ENCODE measurements around the gene NPTN.
"Not testable (repeated sequence)": the region's sequence is repeated elsewhere in the genome, so short reads cannot be mapped to it uniquely, and the experiment has no call there.

NPTN gene

DNA sequence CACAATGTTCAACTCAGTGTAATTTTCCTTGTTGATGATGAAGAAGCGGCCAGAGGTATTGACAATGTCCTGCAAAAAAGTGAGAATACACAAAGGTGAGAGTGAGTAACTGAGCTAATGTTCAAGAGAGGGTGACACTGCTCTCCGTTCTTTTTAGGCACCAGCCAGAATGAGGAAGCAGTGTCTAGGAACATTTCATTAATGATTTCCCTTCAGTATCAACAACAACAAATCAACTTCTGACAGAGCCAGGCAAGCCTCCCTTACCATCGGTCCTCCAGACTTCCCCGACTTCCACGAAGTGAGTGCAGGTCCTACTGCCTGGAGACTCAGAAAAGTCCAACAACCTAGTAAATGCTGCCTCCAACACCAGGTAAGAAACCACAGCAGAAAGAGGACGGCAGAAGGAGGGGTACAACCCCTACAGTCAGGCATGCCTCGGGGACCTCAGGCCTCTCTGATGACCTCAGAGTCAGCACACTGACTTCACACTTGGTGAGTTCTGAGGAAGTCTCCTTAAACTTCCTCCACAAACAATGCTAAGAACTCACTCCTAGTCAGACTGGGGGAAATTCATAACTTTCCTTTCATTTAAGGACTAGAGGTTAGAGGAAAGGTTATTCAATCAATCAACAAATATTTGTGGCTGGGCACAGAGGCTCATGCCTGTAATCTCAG is 62.7 kb downstream of the NPTN start:
- DNase-seq (ENCODE audit: low read depth in 2 of 2): no peak

- DNase-seq (ENCODE audit: low read depth in 2 of 2): no peak
Observed at GRCh38 chr15:73569361-73569760, 63.8 kb downstream of the NPTN start.

GRCh38 chr15:73568564-73569280 is 64.5 kb downstream of the NPTN start:
- DNase-seq (ENCODE audit: low read depth in 2 of 2): no peak

- no peak for DNase-seq (ENCODE audit: low read depth in 2 of 2)
Observed at GRCh38 chr15:73567020-73567419, 66.2 kb downstream of the NPTN start.

GRCh38 chr15:73564255-73564654 is 68.9 kb downstream of the NPTN start:
- DNase-seq (ENCODE audit: low read depth in 2 of 2): no peak

DNA sequence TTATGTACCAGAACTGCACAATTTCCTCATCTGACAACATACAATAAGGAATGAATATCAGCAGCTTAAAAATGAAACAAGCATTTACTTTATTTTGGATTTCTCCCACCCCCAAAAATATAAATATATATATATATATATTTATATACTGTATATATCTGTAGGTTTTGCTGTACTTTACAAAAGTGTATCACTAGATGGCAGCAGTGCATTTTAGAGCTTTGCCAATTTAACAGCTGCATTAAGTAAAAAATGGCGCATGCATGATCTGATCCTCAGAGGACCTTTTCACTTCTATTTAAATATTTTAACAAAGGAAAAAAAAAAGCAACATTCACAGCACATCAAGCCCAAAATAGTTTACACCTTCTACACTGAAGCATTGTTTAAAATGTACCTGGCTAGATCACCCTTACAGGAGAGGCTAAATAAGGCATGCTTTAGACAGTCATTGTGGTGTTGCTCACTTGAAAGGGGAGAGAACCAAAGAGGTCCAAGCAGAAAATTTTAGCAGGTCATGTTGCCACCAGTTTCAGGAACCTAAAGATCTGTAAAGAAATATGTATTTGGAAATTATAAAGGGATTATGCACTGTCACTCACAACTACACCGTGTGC is 72.6 kb downstream of the NPTN start:
- DNase-seq (ENCODE audit: low read depth in 2 of 2): no peak

GRCh38 chr15:73558529-73558928 is 74.7 kb downstream of the NPTN start:
- no peak for DNase-seq (ENCODE audit: low read depth in 2 of 2)

DNA sequence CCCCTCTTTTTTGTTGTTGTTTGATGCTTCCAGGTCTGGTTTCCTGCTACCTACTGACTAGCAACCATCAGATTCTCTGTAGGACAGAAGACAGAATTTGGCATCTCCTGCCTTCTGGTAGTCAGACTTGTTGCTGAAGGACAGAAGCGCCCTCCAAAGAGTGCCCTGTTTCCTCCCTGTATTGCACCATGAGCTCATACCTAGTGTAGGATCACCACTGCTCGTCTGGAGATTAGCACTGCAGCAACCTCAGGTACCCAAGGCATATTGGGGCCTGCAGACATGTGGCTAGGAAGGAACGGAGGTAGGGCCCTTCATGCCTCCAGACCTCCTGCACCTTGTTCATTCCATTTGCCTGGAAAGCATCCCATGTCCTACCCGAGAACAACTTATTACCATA is 78.1 kb downstream of the NPTN start:
- DNase-seq (ENCODE audit: low read depth in 2 of 2): no peak

- no peak for DNase-seq (ENCODE audit: low read depth in 2 of 2)
Observed at GRCh38 chr15:73550190-73550589, 83.0 kb downstream of the NPTN start.

- not testable (repeated sequence) for DNase-seq (ENCODE audit: low read depth in 2 of 2)
Observed at GRCh38 chr15:73548925-73549324, 84.3 kb downstream of the NPTN start.

GRCh38 chr15:73541479-73541878 is 91.7 kb downstream of the NPTN start:
- no peak for DNase-seq (ENCODE audit: low read depth in 2 of 2)

DNA sequence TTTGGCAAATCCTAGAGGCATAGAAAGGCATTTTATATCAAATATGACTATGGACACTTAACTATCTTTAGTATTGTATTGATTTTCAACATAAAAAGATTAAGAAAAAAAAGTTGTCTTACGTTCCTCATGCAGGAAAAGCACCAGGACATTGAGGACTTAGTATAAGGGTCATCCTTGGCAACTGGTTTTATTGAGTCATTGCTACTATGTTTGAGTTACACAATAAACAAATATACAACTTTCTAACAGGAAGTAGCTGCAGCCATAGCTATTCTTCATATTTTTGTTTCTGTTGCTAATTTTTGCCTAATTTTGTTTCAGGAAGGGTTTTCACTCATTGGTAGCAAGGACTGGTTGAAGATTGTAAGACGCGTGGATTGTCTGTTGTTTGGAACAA is 93.0 kb downstream of the NPTN start:
- no peak for DNase-seq (ENCODE audit: low read depth in 2 of 2)

- no peak for DNase-seq (ENCODE audit: low read depth in 2 of 2)
Observed at GRCh38 chr15:73539212-73540128, 93.7 kb downstream of the NPTN start.

GRCh38 chr15:73538563-73539211 is 94.5 kb downstream of the NPTN start:
- DNase-seq (ENCODE audit: low read depth in 2 of 2): no peak

GRCh38 chr15:73538123-73538522 is 95.1 kb downstream of the NPTN start:
- no peak for DNase-seq (ENCODE audit: low read depth in 2 of 2)

GRCh38 chr15:73530649-73531048 is 102.5 kb downstream of the NPTN start:
- DNase-seq (ENCODE audit: low read depth in 2 of 2): no peak

- DNase-seq (ENCODE audit: low read depth in 2 of 2): no peak
Observed at GRCh38 chr15:73527598-73527997, 105.6 kb downstream of the NPTN start.

DNA sequence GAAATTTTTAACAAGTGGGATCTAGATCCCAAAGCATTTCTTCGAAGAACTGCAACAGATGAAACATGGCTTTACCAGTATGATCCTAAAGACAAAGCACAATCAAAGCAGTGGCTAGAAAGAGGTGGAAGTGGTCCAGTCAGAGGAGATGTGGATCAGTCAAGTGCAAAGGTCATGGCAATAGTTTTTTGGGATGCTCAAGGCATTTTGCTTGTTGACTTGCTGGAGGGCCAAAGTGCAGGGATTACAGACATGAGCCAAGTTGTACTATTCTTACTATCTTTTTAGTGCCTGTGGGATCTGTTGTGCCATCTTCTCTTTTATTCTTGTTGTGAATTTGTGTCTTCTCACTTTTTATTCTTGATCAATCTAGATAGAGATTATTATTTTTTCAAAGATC is 108.3 kb downstream of the NPTN start:
- DNase-seq (ENCODE audit: low read depth in 2 of 2): no peak

- DNase-seq (ENCODE audit: low read depth in 2 of 2): no peak
Observed at GRCh38 chr15:73522011-73522410, 111.2 kb downstream of the NPTN start.

- no peak for DNase-seq (ENCODE audit: low read depth in 2 of 2)
Observed at GRCh38 chr15:73518876-73519733, 114.1 kb downstream of the NPTN start.
